NCI-H345 treated with DMSO at 0.1 percent for 48 hours (cell line): ENCODE data around the gene KRT80.

Experiments
- DNase-seq: peaks from one replicate; lab custom pipeline; 2025; ENCODE audit not compliant: unreplicated experiment; lab: John Stamatoyannopoulos, UW

Gene KRT80

DNA sequence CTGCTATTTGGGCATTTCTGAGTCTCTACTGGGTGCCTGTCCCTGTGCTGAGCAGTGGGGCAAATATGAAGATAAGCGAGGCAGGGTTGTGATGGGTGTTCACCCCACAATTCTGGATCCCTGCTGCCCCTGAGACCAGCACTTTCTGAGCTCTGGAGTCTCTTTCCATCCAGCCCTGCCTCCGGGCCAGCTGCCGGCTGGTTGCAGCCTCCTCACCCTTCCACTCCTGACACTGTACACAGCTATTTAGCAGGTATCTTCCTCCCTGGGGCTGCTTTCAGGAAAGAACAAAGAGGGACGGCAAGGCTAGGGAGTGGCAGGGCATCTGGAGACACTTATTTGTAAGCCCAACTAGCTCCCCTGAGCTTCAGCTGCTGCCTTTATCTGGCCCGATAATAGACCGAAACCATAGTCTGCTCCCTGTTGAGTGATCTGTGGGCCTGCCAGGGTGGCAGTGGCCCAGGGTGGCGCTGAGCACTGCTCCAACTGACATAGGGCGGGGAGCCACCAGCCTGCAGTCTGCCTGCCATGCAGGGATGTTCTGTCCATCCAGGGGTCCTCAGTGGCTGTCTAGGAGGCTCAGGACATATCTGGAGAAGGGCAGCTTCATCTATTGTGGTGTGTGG, 7.6 kb upstream of the KRT80 start:
- DNase-seq, result peak; percentile 89

DNA sequence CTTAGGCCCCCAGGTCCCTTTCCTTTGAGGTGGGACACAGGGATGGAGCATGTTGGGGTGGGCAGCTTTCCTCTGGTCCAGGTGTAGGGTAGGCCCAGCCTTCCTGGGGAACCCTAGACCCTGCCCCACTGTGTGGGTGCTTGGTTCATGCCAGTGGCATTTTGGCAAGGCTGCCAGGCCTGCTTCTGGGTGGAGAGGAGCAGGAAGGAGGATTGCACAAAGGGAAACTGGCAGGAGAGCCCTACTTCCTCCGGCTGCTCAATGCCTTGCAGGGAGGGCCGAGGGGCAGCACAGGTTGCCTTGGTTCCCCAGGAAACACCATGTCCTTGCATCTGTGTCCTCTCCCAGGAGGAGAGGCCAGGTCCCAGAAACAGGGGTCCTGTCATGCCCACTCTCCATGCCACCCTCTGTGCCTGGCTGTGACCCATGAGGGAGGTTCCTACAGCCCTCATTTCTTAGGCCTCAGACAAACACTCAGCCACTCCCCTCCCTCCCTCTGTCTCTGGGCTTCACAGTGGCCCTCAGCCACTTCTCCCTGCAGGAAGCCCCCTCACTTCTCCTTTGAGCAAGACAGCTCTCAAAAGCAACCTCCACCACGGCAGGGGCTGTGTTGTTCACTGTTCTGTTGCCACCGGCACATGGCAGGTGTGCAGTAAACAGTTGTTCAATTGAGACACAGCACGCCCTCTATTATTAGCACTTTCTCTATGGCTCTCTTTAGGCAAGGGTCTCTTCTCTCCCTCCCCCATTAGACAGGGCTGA, 6.8 kb upstream of the KRT80 start:
- DNase-seq, result peak; percentile 71

DNA sequence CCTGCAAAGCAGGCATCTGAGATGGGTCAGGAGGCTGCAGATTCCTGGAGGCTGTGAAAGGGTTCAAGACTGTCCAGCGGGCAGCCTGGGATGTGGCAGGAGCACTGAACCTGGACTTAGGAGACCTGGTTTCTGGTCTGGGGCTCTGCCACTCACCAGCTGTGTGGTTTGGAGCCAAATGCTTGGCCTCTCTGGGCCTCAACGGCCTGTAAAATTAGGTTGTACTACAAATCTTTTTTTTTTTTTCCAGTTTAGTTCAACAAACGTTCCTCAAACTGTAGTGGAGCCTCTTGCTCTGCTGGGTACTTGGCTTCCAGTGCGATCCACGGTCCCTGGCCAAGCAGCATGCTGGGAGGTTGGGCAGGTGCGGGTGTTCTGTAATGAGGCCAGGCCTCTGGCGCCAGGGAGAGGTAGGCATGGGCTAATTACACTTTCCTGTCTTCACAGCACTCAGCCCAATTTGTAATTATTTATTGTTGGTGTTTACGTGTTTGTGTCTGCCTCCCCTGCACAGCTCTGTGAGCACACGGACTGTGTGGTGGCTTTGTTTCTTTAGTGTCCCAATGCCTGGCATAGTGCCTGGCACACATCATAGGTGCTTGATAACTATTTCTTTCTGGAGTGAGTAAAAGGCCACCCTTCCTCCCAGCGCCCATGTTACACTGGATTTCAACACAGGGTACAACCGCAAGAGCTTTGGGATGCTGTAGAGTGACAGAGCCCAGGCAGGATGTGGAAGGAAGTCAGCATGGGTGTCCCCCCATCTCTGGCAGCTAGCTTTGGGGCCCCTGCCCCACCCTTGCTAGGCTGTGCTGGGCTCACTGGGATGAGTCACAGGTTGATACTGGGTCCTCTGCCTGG, 5.8 kb upstream of the KRT80 start:
- DNase-seq, result peak; percentile 49

DNA sequence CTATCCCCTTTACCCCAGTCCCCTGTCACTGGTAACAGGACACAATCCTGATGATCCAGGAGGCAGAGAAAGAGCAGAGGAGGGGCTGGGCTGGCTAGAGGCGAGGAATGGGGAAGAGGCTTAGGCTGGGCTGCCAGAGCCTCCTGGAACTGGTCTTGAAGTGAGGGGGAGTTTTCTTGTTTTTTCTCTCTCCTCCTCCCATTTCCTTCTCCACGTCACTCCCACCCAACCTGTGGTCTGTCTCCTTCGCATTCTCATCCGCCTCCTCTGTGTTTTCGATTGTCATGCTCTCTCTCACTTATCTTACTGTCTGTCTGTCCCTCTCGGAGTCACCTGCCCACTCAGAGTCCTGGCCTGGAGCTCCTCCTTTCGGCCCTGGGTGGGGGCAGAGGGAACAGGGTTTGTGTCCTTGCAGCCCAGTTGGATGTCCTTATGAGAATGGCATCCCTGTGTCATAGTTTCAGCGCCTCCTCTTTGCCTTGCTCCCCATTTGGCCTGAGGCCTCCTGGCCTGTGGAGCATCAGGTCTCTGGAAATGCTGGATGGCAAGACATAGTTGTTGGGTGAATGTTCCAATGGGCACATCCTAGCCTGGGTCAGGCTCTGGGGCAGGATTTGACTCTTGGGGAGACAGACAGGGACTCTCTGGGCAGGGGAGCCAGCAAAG, 3.4 kb upstream of the KRT80 start:
- no peak for DNase-seq

DNA sequence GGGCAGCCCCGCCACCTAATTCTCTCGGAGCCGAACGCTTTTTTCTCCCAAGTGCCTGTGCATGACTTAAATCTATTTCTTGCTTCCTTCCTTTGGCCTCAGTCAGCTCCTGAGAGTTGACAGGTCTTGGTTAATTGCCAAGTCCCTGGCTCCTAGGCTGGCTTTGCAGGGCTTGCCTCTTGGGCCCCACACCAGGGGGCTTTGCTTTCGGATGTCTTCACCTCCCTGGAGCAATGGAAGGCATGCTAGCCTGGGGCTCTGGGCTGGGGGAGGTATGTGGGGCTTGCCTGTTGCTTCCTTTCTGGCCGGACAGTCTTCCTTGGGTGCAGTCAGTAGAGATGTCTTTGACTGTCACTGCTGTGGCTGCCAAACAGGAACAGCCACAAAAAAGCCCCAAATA, 2.2 kb upstream of the KRT80 start:
- DNase-seq, result no peak

DNA sequence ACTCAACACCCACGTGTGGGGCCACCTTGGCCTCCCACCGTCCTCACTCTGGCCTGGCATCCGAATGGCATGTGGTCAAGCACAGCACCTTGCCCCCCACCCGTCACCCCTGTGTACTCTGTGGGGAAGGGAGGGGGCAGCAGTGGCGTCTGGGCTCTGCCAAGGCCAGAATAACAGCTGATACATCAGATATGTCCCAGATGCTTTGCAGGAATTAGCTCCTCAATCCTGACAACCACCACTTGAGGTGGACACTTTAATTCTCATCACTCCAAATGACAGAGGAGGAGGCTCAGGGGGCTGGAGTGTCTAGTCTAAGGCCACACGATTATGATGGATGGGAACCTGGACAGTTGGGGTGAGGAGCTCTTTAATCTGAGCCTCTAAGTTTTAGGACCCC, 1.7 kb upstream of the KRT80 start:
- DNase-seq, result no peak

DNA sequence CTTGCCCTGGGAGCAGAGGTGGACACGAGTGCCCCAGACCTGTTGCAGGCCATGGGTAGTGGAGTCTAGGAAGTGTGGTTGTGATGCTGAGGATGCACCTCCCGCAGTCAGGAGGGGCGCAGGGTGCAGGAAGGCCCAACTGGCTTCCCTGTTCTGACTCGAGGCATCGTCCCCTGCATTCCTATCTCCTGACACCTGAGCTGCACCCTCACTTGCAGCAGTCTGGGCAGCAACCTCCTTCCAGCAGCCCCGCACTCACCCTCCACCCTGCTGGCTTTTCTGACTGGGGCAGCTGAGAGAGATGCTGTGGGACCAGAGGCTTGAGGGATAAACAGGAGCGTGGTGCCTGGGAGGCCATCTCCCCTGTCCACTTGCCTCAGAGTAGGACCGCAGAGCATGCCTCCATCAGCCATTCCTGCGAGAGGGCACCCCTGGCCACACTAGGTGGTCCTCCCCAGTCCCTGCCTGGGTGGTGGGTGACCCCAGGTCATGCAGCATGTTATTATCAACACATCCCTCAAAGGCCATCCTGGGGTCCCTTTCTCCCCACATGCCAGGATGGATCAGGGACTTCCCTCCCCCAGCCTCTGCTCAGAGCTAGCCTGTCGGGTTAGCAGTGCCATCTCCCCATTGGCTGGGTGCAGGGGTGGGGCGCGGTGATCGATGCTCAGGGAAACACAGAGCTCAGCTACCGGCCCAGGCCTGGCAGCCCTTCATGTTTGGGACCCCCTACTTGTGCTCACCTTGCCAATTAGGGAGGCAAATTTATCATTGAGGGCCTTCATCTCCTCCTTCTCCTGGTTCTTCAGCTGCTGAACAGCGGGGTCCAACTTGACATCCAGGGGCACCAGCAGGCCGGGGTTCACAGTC, 719 bp downstream of the KRT80 start:
- no peak for DNase-seq

DNA sequence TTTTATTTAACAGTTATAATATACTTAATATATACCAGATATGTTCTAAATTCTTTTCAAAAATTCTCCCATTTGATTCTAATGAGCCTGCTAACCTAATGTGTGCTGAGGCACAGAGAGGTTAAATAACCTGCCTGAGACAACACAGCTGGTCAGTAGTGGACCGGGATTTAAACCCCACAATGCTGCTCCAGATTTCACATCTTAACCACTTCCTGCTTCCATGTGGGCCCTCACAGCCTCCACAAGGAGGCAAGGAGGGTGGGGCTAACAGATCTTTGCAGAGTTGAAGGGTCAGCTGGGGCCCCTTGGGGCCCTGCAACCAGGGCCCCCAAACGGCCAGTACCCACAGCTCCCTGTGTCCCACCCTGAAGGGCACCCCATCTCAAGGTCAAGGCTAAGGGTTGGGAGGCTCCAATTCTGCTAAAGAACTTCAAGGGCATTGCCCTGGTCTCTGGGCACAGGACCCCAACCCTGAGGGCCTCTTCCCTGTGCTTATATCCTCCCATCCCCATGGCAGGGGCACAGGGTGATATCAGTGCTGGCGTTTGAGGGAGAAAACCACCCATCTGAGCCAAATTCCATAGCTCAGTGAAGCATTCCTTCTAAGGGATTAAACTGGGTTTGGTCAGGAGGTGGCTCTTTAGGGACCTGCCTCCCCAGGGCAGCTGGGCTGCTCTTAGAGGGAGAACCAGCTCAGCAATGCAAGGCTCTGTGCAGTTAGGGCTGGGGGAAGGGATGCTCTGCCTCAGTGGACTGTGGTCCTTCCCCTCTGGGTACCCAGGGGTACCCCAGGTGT, 2.2 kb downstream of the KRT80 start:
- DNase-seq, result no peak

DNA sequence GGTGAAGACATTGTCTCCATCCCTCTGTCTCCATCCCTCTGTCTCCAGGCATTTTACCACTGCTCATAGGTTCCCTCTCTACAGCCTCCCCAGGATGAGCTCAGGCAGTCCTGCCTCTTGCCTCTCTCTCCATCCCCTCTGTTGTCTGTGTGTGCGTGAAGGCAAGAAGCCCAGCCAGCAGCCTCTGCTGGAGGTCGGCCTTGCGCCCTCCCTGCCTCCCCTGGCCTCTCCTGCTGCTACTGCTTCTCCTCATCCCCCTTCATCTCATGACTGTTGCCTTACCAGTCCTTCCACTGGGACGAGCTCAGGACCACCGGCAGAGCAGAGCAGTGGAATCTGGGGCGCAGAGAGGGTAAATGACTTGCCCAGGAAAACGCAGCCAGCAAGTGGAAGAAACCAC, 3.2 kb downstream of the KRT80 start:
- DNase-seq, result no peak

DNA sequence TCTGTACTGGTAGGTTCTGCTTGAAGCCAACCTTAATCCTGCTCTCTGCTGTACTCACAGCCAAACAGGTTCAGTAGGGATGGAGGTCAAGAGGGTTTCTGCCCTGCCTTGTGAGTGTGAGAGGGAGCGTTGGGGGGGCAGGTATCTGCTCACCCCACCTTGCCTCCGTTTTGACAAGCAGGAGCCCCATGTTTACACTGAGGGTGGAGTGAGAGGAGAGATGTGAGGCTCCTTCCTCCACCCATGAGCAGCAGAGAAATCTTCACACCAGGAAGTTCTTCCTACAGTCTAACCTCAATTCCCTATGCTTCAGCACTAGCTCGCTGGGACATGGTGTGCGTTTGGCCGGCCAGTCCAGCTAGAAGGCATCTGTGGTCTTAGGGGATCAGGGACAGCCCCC, 4.2 kb downstream of the KRT80 start:
- no peak for DNase-seq

DNA sequence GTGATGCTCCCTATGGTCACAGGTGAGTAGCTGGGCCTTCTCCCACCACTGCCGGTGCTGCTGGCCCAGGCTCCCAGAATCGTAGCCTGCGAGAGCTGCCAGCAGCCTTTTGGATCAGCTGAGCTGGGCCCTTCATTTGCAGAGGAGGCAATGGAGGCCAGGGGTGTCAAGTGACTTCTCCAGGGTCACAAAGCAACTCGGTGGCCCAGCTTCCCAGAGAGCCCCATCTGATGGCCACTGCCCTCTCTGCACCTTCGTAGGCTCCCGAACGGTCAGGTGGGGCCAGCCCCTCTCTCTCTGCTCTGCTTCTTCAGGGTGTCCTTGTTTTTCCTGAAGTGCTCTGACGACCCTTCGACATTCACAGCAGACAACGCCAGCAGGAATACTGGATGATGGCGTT, 4.6 kb downstream of the KRT80 start:
- no peak for DNase-seq

DNA sequence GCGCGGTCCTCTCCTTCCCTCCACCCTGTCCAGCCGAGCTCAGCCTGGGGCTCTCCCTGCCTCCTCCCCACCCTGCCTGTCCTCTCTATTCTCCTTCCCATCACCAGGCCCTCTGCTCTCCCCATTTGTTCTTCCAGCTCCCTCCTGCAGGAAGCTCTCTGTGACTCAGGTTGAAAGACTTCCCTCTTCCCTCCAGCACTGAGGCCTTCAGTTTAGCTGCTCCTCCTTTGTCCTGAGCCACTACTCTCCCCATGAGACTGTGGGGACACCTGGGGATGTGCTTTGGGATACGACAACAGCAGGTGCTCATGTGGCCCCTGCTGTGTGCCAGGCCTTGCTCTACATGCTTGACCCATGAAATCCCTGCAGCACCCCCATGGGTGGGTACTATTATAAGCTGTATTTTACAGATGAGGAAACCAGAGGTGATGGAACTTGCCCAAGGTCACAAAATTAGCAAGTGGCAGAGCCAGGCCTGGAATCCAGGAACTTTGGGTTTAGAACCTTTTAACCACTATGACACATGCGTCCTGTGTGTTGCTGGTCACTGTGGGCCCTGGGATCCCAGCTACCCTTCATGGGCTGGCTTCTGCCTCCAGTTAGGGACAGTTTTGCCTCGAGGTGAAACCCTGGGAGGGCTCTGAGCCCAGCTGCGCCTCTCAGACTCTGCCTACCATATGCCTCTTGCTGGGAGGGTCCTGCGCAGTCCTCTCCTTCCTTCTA, 5.5 kb downstream of the KRT80 start:
- DNase-seq, result peak; percentile 67

DNA sequence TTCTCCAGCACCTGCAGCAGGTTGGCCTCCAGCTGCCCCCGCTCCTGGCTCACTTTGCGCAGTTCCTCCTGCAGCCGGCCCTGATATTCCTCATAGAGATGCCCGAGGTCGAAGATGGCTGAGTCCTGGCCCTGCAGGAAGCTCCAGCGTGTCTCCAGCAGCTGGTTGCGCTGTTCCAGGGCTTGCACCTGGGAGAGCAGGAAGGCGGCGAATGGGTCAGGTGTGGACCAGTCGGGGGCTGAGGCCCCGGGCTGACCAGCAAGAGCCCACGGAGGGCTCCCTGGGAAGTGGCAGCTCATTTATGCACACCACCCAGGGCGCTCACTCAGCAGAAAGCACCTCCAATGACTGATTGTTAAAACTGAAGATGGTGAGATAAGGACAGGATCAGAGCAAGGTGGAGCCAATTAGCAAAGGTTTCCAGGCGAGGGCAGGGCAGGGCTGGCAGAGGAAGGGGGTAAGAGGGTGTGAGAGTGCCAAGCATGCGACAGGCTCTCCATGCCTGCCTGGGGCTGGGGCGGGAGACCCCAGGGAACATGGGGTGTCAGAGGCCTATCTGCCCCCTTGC, 6.3 kb downstream of the KRT80 start:
- no peak for DNase-seq

DNA sequence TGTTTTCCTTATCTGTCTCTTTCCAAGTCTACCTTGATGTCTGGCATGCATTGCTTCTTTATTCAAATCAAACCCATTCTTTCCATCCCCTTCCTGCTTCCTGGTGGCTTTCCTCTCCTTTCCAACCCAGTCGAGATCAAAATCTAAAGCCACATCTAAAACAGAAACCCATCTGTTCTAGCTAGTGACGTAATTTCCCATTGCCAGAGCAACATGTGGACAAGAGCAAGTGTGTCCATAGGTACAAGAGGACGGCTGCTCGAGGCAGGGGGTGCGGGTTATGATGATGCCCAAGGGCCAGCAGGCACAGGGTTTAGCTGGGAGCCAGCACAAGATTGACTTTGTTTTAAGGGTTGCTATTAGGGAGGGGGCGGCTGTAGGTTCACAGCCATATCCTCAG, 7.0 kb downstream of the KRT80 start:
- DNase-seq, result no peak

DNA sequence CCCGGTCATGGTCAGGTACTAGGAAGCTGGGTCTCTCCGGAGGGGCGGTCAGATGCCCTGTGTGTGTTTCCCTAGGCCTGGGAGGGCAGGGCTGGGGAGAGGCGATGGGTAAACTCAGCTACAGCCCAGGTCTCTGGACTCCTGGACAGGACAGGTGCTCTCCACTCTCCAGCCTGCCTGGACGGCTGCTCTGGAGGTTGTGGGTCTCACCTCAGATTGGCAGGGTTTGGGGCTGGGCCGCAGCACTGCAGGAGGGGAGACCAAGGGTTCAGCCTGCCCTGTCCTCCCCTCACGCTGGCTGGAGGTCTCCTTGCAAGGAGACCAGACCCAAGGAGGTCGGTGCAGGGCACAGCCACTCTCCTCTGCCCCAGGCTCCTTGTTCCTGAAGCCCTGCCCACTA, 7.8 kb downstream of the KRT80 start:
- DNase-seq, result no peak

DNA sequence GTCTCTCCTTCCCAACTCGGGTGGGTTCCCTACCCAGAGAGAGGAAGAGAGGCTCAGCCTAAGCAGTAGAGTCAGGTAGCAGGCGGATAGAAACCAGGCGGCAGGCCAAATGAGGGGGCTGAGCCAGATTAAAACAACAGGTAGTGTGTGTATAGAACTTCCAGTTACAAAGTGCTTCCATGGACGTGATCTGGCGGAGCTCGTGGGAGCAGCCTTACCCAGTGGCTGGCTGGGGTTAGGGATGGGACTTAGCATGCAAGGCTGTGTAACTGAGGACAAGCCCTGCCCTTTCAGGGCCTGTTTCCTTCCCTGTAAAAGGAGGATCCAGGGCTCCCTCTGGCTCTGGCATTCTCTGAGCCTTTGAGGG, 8.3 kb downstream of the KRT80 start:
- DNase-seq, result no peak

DNA sequence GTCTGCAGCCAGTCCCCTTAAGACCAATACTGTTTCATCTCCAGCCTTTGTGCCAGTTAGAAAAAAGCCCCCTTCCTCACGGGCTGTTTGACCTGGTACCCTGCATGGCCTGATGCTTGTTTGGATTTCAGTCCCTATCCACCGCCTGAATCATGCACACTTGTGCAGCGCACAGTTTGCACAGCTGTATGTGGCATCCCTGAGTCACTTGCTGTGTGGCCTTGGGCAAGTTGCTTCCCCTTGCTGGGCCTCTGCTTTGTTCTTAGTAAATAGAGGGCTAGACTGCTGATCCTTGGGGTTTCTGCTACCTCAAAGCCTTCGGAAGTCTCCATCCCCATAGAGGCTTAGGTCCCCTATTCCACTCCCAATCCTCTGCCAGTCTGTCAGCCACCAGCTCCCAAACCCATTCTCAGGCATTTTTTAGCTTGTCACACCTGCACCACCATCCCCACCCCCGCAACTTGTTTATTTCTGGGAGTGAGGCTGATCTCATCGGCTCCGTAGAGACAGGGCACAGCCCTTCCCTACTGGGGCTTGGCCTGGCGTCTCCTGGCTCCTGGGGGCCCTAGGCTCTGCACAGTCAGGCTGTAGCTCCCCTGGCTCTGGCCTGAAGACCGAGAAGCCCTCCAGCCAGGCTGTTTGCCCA, 8.8 kb downstream of the KRT80 start:
- DNase-seq, result no peak

DNA sequence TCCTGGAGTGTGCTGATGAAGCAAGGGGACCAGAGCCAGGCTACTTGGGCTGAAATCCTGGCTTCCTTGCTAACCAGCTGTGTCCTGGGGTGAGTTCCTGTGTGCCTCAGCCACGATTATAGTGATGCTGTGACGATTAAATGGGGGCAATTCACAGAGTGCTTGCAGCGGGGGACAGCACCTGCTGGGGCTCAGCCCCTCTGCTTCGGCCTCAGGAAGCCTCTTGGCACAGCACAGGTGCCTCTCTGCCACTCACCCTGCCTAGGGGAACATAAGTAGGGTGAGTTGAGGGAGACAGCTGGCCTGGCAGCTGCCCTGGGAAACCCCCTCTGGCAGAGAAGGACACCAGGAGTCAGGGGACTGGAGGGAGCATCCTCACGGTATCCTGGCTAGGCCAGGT, 9.4 kb downstream of the KRT80 start:
- peak; percentile 46 for DNase-seq
